Activated naive CD4-positive, alpha-beta T cell treated with anti-CD3 and anti-CD28 coated beads for 36 hours (primary cell): ENCODE results near the gene YOD1. TPM values are rescaled to one million over a fixed set of nuclear protein-coding genes. Genes with fewer than 3 reads are reported as not detected.
A peak's percentile ranks its signal among the peaks of the same experiment; 100 is the strongest.

Experiments
- CTCF ChIA-PET: fragments of 350-600 bp; sonication (Branson Sonifier 250); formaldehyde crosslinking; loops from one replicate; lab custom pipeline; 2021; ENCODE audit warnings: antibody characterized with exemption; lab: Charles Lee
- DNase-seq: peaks from one replicate; pipeline ENCODE4 v3.0.0-alpha.2; 2020
- H3K27ac Mint-ChIP-seq: one replicate; pipeline ENCODE4 v1.8.0; 2021; ENCODE audit warnings: mild to moderate bottlenecking, mixed read lengths
- H3K27me3 Mint-ChIP-seq: one replicate; pipeline ENCODE4 v1.8.0; 2021; ENCODE audit warnings: low read depth, mixed read lengths
- H3K36me3 Mint-ChIP-seq: one replicate; pipeline ENCODE4 v1.8.0; 2021; ENCODE audit warnings: low read depth, mixed read lengths
- H3K4me1 Mint-ChIP-seq: one replicate; pipeline ENCODE4 v1.8.0; 2021; ENCODE audit warnings: low read depth, mixed read lengths
- H3K4me3 Mint-ChIP-seq: one replicate; pipeline ENCODE4 v1.8.0; 2021; ENCODE audit warnings: mild to moderate bottlenecking, moderate library complexity, mixed read lengths
- H3K9me3 Mint-ChIP-seq: one replicate; pipeline ENCODE4 v1.8.0; 2021; ENCODE audit warnings: mixed read lengths
- intact Hi-C: fragments of 100-400 bp; cut with micrococcal nuclease; formaldehyde crosslinking; loops from one replicate; pipeline ENCODE4 v1.15.1; 2023
- total RNA-seq, 2 experiments: library from RNA; stranded (reverse); gene quantifications; one replicate each; pipeline ENCODE4 v1.2.3, GENCODE V29; 2021

YOD1 gene
- total RNA-seq, 2 experiments from 2014 or later, result 8.6 to 8.8 TPM

DNA sequence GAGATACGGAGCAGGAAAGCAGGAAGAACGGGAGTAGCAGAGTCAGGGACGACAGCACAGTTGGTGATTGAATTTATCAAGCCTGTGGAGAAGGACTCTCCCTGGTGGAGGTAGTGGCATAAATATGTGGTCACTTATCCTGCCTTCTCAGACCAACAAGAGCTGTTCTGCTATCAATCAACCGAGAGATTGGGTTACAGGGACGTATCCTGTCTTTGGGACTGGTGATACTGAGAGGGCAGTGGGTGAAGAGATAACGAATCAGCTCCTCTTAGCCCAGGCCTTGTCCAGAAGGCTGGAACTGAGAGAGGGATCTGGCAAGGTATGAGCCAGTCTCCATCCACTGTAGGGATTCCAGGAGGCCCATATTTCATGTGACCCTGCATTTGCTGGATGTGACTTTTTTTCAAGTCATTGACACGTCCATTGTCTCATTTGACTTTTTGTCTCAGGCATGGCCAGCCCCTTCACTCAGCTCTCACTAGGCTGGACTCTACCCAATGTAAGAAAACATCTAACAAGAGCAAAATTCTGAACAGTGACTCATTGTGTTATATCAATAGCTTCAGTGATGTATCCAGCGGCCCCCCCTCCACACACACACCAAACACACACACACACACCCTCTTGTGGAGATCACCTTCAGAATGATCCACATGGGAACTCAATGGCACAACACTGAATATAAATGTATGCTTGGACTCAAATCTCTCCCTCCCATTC lies 29.7 kb downstream of the YOD1 start:
- Mint-ChIP-seq H3K9me3 (no peaks in the 10 kb centered on the region), H3K27me3 (no peaks in the 10 kb centered on the region), H3K36me3 (no peaks in the 10 kb centered on the region), H3K4me3 (no peak overlapping the region), H3K4me1 (peaks cover 3% of the 10 kb centered on the region), H3K27ac (no peak overlapping the region)
- intact Hi-C loops, result no loop called here
- CTCF ChIA-PET, result interaction anchor here (0.5 to 3.2 kb wide), 5 partner anchors 11 to 95 kb away, joined by 4 to 9 read pairs (median 5); partner anchors contain the start of gene C1orf116
- DNase-seq, result no peak

DNA sequence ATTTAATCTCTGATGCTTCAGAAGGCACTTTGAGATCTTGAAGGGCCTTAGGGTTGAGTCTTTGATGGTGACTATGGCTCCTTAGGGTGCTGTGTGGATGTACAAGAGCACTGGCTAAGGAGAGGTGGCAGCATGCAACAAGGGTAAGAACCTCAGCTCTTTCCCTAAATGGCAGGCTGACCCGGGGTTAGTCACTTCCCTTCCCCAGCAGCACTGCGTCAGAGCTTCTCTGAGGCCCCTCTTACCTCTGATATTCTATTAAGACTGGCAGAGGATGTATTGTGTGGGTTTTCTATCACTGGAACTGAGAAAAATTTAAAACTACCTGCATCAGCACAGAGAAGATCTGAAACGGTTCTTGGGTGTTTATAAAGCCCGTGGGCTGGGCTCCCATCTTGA lies 30.3 kb downstream of the YOD1 start:
- no peak overlapping the region for H3K27ac Mint-ChIP-seq
- H3K4me3 Mint-ChIP-seq, result no peak overlapping the region
- peaks cover 3% of the 10 kb centered on the region for H3K4me1 Mint-ChIP-seq
- intact Hi-C loops, result no loop called here
- H3K27me3 Mint-ChIP-seq, result no peaks in the 10 kb centered on the region
- CTCF ChIA-PET, result interaction anchor here (0.5 to 3.2 kb wide), 3 partner anchors 15 to 94 kb away, joined by 5 to 9 read pairs (median 6); no protein-coding TSS in a partner anchor
- H3K9me3 Mint-ChIP-seq, result no peaks in the 10 kb centered on the region
- peak; percentile 22 for DNase-seq
- no peaks in the 10 kb centered on the region for H3K36me3 Mint-ChIP-seq

DNA sequence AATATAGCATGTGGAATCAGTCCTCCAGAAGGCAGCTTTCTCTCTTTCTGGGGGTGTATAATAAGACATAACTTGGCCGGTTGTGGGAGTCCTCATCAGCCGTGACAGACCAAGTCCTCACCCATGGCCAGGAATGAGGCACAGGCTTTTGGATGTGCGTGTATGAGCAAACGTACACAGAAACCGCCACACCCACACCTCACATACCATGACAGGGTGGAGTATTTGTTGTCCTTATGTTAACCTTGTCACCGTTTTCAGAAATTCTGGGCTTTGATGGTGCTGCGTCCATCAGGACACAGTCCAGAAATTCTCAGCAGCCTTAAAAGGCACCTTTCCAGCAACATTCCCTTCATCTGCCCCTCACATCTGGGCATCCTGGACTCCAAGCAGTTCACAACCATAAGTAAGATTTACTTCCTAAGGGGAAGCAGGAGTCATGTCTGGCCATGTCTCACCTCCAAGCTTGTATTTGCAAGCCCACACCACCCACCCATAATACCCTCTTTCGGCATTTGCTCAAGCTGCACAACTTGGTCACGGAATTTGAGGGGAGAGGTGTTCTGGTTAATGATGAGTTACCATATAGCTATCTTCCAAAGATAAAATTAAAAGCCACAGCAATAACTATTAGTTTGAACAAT lies 30.8 kb downstream of the YOD1 start:
- Mint-ChIP-seq H3K4me3 (no peak overlapping the region), H3K36me3 (no peaks in the 10 kb centered on the region), H3K27me3 (no peaks in the 10 kb centered on the region), H3K9me3 (no peaks in the 10 kb centered on the region), H3K4me1 (peaks cover 3% of the 10 kb centered on the region), H3K27ac (no peak overlapping the region)
- DNase-seq, result no peak
- intact Hi-C loops, result no loop called here
- CTCF ChIA-PET, result interaction anchor here (1.5 to 1.6 kb wide), 2 partner anchors 14 to 16 kb away, joined by 4 to 5 read pairs; no protein-coding TSS in a partner anchor

DNA sequence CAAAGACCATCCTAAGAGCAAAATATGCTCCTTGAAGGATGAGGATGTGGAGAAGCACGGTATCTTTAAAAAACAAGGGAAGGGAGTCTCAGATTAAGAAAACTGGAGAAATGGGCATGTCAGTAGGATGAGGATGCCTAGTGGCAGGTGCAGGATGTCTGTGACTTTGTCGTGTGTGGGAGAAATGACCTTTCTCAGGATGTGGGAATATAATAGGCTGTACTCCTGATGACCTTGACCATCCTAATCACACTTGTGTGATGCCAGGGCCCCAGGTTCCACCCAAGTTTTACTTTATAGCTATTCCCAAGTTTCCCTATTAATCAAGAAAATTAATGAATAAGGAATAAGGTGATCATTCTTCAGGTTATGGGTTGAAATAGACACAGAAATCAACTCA lies 31.3 kb downstream of the YOD1 start:
- Mint-ChIP-seq H3K27ac (no peak overlapping the region), H3K9me3 (no peaks in the 10 kb centered on the region), H3K27me3 (peaks cover 3% of the 10 kb centered on the region), H3K36me3 (no peaks in the 10 kb centered on the region), H3K4me1 (peaks cover 3% of the 10 kb centered on the region), H3K4me3 (no peak overlapping the region)
- CTCF ChIA-PET, result interaction anchor here (1.5 to 1.6 kb wide), 2 partner anchors 13 to 16 kb away, joined by 4 to 5 read pairs; no protein-coding TSS in a partner anchor
- no peak for DNase-seq
- intact Hi-C loops, result no loop called here

DNA sequence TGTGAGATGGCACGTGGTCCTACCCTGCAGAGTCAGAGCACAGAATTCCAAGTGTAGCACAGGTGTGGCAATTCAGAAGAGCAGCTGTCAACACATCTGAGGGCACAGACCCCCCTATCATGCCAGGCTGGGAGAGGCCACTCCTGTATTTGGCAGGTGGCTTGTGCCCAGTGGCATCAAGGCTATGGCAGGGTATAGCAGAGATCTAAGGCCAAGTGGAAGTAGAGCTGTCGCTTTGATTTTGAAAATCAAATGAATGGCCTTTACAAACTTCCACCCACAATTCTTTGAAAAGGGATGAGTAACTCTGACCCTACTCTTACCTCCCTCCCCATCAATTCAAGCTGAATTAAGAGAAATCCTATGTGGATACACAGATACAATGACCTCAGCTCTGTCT lies 31.8 kb downstream of the YOD1 start:
- H3K4me1 Mint-ChIP-seq, result no peaks in the 10 kb centered on the region
- no peak for DNase-seq
- no peaks in the 10 kb centered on the region for H3K36me3 Mint-ChIP-seq
- intact Hi-C loops, result no loop called here
- H3K27ac Mint-ChIP-seq, result no peak overlapping the region
- peaks cover 3% of the 10 kb centered on the region for H3K27me3 Mint-ChIP-seq
- CTCF ChIA-PET, result interaction anchor here (1.5 kb wide), 1 partner anchor 13 kb away, joined by 4 read pairs; no protein-coding TSS in a partner anchor
- H3K4me3 Mint-ChIP-seq, result no peak overlapping the region
- H3K9me3 Mint-ChIP-seq, result no peaks in the 10 kb centered on the region

DNA sequence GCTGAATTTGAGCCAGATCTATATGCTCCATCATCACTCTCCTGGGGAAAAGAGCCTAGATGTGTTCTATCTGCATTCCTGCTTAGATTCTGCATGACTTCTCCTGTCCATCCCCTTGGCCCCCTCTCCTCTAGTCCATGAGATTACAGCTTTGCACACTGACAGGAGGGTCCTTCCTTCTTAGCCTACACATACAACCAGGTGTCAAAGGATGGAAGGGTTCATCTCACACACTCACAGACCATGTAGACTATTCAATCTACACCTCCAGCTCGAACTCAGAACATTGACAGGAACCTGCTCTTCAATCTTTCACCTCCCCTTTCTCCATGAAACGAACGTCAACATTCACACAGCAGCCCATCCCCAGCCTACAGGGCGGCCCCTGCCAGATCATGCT lies 32.3 kb downstream of the YOD1 start:
- H3K9me3 Mint-ChIP-seq, result no peaks in the 10 kb centered on the region
- H3K27ac Mint-ChIP-seq, result no peak overlapping the region
- no peak overlapping the region for H3K4me3 Mint-ChIP-seq
- H3K4me1 Mint-ChIP-seq, result no peaks in the 10 kb centered on the region
- CTCF ChIA-PET, result interaction anchor here (1.1 to 1.5 kb wide), 2 partner anchors 12 to 31 kb away, joined by 3 to 4 read pairs; no protein-coding TSS in a partner anchor
- H3K36me3 Mint-ChIP-seq, result no peaks in the 10 kb centered on the region
- DNase-seq, result no peak
- peaks cover 3% of the 10 kb centered on the region for H3K27me3 Mint-ChIP-seq
- intact Hi-C loops, result no loop called here

DNA sequence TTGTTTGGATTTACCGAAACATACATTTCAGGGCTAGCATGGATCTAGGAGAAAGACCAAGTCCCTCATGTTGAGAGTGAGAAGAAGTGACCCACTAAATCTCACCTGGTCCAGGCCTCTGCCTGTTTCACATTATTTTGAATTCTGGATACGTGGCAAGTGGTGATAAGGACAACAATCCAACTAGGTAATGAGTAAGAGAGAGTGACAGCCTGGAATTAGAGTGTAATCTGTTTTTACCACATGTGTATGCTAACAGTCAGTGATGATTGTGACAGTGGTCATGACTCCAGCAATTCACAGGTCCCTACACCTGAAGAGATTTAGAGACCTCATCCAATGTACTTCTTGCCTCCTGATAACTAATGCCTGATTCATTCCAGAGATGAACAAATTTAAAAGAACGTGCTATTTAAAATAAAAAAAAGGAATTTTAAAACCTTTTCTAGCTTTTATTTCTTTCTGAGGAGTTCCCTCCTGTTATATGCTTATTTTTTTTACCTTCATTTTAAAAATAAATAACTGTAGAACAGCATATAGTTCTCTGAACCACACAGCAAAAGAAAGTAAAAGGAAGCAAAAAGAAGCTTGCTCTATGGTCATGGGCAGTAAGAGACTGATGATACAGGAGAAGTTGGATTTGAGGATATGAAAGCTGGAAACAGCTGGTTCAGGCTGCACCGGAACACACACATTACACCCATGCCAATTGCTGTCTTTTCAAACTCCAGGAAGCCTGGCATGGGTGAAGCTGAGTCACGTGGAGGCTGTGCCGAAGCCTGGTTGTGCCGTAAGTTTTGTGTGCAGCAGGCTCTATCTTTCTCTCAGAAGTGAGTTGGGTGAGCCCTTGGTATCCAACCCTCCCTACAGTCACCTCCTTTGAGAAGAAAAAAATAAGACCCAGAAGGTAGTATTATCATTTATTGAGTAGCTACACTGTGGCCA lies 33.1 kb downstream of the YOD1 start:
- Mint-ChIP-seq H3K4me1 (no peaks in the 10 kb centered on the region), H3K27ac (no peak overlapping the region), H3K4me3 (no peak overlapping the region), H3K36me3 (no peaks in the 10 kb centered on the region), H3K9me3 (no peaks in the 10 kb centered on the region), H3K27me3 (peaks cover 6% of the 10 kb centered on the region)
- CTCF ChIA-PET, result interaction anchor here (1.1 to 1.3 kb wide), 2 partner anchors 9 to 32 kb away, joined by 3 read pairs; no protein-coding TSS in a partner anchor
- intact Hi-C loops, result no loop called here
- no peak for DNase-seq

DNA sequence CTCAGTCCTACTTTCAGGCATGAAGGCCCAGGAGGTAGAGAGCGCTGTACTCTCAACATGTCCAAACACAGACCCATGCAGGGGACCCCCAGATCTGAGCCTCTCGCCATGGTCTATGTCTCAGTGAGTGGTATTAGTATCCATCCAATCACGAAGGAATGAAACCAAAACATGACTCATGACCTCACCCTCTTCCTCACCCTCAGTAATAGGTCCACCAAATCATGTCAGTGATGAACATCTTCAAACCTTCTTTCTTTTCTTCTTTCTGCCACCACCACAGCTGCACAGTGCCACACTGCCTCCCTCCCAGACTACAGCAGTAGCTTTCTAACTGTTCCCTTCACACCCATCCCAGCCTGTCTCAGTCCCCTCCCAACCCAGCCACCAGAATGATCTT lies 35.2 kb downstream of the YOD1 start:
- no peaks in the 10 kb centered on the region for H3K9me3 Mint-ChIP-seq
- no peaks in the 10 kb centered on the region for H3K36me3 Mint-ChIP-seq
- H3K4me1 Mint-ChIP-seq, result no peaks in the 10 kb centered on the region
- intact Hi-C loops, result no loop called here
- H3K4me3 Mint-ChIP-seq, result no peak overlapping the region
- peaks cover 6% of the 10 kb centered on the region for H3K27me3 Mint-ChIP-seq
- CTCF ChIA-PET, result interaction anchor here (0.6 to 1.8 kb wide), 2 partner anchors 10 to 658 kb away, joined by 3 to 7 read pairs; no protein-coding TSS in a partner anchor
- no peak for DNase-seq
- no peak overlapping the region for H3K27ac Mint-ChIP-seq

DNA sequence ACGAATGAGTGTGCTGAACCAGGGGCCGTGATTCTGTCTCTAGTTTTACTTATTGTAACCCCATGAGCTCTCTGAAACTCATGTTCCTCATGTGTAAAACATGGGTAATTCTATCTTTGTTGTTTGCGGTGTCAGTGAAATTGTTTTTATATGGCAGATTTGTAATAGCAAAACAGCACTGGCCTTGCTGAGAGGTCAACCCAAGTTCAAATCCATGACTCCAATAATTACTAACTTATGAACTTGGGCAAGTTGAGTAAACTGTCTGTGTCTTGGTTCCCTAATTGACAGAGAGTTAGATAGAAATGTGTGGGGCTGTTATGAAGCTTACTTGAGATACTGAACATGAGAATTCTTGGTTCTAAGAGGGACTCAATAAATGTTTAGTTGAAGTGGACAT lies 36.3 kb downstream of the YOD1 start:
- H3K4me3 Mint-ChIP-seq, result no peak overlapping the region
- H3K27me3 Mint-ChIP-seq, result peaks cover 6% of the 10 kb centered on the region
- intact Hi-C loops, result no loop called here
- CTCF ChIA-PET, result interaction anchor here (1.8 kb wide), 1 partner anchor 9 kb away, joined by 7 read pairs; no protein-coding TSS in a partner anchor
- no peaks in the 10 kb centered on the region for H3K4me1 Mint-ChIP-seq
- no peak overlapping the region for H3K27ac Mint-ChIP-seq
- DNase-seq, result no peak
- no peaks in the 10 kb centered on the region for H3K9me3 Mint-ChIP-seq
- H3K36me3 Mint-ChIP-seq, result no peaks in the 10 kb centered on the region

DNA sequence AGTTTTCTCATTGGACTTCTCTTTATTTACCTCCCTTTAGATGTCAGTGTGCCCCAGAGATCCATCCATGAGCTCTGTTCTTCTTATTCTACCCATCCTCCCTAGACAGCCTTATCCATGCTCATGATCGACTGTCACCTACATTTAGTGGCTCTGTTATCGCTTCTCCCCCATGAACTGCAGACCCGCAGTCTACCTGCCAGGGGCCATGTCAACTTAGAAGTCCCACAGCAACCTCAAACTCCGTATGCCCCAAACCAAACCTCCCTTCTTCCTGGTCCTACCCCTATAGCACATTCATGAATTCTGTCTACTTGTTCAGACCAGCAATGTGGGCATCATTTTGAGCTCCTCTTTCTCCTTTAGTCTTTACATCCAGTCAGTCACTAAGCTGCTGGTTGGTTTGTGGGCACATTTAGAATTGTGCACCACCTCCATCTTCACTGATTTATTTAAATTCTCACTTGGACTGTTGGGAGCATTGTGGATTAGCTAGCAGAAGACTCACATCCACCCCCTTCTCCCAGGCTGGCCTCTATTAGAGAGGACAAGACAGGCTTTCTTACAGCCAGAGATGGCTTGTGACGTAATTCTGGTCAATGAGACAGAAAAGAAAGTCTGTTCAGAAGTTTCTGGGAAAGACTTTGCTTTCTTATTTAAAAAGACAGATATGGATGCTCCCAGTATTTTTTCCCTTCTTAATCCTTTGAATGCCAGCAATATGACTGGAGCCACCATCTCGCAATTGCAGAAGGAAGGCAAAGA lies 37.5 kb downstream of the YOD1 start:
- no peak for DNase-seq
- CTCF ChIA-PET, result interaction anchor here (0.7 kb wide), 1 partner anchor 8 kb away, joined by 3 read pairs; no protein-coding TSS in a partner anchor
- no peak overlapping the region for H3K27ac Mint-ChIP-seq
- no peaks in the 10 kb centered on the region for H3K4me1 Mint-ChIP-seq
- H3K4me3 Mint-ChIP-seq, result no peak overlapping the region
- H3K36me3 Mint-ChIP-seq, result no peaks in the 10 kb centered on the region
- no peaks in the 10 kb centered on the region for H3K9me3 Mint-ChIP-seq
- peaks cover 6% of the 10 kb centered on the region for H3K27me3 Mint-ChIP-seq
- intact Hi-C loops, result no loop called here

DNA sequence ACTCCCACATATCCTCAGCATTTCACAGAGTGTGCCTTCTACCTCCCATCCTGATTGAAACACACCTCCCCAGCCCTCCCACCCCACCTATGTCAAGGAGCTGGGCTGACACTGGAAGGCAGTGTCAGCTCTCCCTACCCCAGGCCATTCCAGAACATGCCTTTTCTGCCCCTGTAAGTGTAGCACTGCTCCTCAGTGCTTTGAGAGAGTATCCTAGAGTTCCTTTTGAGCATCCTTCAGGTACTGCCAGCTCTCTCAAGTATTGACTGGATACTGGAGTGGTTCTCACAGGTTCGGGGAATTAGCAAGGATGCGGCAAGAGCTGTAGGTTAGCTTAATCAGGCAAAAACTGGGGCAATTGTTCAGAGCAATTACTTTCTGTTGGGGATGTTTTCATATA lies 40.3 kb downstream of the YOD1 start:
- no peaks in the 10 kb centered on the region for H3K4me1 Mint-ChIP-seq
- CTCF ChIA-PET, result interaction anchor here (0.8 to 1.1 kb wide), 2 partner anchors 28 to 65 kb away, joined by 3 to 4 read pairs; no protein-coding TSS in a partner anchor
- H3K9me3 Mint-ChIP-seq, result no peaks in the 10 kb centered on the region
- H3K27ac Mint-ChIP-seq, result no peak overlapping the region
- H3K36me3 Mint-ChIP-seq, result no peaks in the 10 kb centered on the region
- H3K4me3 Mint-ChIP-seq, result no peak overlapping the region
- H3K27me3 Mint-ChIP-seq, result peaks cover 6% of the 10 kb centered on the region
- intact Hi-C loops, result no loop called here
- DNase-seq, result no peak
